Lower lobe of right lung (tissue), 2 donors: ENCODE data around the gene TOP3A. TPM values are rescaled to one million over a fixed set of nuclear protein-coding genes. Genes with fewer than 3 reads are reported as not detected.

Experiments used
- ATAC-seq, 2 donors: fragments of 200-7000 bp; cut with Tn5 transposase; one replicate each; pipeline ENCODE4 v1.9.1; 2020 to 2022; ENCODE audit warnings: mild to moderate bottlenecking in 2 of 2, moderate library complexity in 2 of 2
- DNase-seq: peaks from one replicate; pipeline ENCODE4 v3.0.0-alpha.2; 2020
- H3K27ac ChIP-seq: fragments of 200-600 bp; one replicate; pipeline ENCODE4 v1.8.0; 2022
- H3K27me3 ChIP-seq: fragments of 200-600 bp; one replicate; pipeline ENCODE4 v1.8.0; 2022; ENCODE audit warnings: low read depth
- H3K36me3 ChIP-seq: fragments of 200-600 bp; one replicate; pipeline ENCODE4 v1.8.0; 2022; ENCODE audit warnings: mild to moderate bottlenecking
- H3K4me1 ChIP-seq: fragments of 200-600 bp; one replicate; pipeline ENCODE4 v1.8.0; 2022
- H3K4me3 ChIP-seq: fragments of 200-600 bp; one replicate; pipeline ENCODE4 v1.8.0; 2022; ENCODE audit warnings: mild to moderate bottlenecking
- H3K9me3 ChIP-seq: fragments of 200-600 bp; one replicate; pipeline ENCODE4 v1.8.0; 2022
- CTCF ChIP-seq: fragments of 200-600 bp; IDR thresholded peaks from one replicate; pipeline ENCODE4 v1.8.0; 2022; ENCODE audit warnings: antibody characterized with exemption, mild to moderate bottlenecking
- intact Hi-C: fragments of 100-400 bp; cut with DNase I; formaldehyde crosslinking; loops from one replicate; pipeline ENCODE4 v1.11.0; 2022
- total RNA-seq: library from RNA; stranded (reverse); fragmentation: NEBNext Ultra II Directional; extraction: Animal tissue kit (Norgen Biotek cat#: 25700); gene quantifications from one replicate; pipeline ENCODE4 v1.2.1, GENCODE V29; 2021
- donor health status: DM: no; HTN: yes; CAD: no; lungs with severe emphysema.

Gene TOP3A
- total RNA-seq, 1 donor from 2014 or later = 31.2 TPM

- DNase-seq (no peak), ATAC-seq (no peak)
- H3K36me3 ChIP-seq = peaks cover 7% of the 10 kb centered on the region
- intact Hi-C loops = no loop called here
- H3K4me1 ChIP-seq = peaks cover 12% of the 10 kb centered on the region
- no peak overlapping the region for H3K27ac ChIP-seq
- no peak overlapping the region for H3K4me3 ChIP-seq
- no peaks in the 10 kb centered on the region for H3K27me3 ChIP-seq
- no peaks in the 10 kb centered on the region for H3K9me3 ChIP-seq
- no peak for TF ChIP-seq CTCF
Observed at GRCh38 chr17:18228176-18228682, 86.6 kb downstream of the TOP3A start.

- no peaks in the 10 kb centered on the region for H3K27me3 ChIP-seq
- peaks cover 12% of the 10 kb centered on the region for H3K4me1 ChIP-seq
- peaks cover 4% of the 10 kb centered on the region for H3K36me3 ChIP-seq
- intact Hi-C loops = no loop called here
- no peak for TF ChIP-seq CTCF
- H3K9me3 ChIP-seq = no peaks in the 10 kb centered on the region
- DNase-seq (no peak), ATAC-seq (no peak)
- H3K4me3 ChIP-seq = no peak overlapping the region
- no peak overlapping the region for H3K27ac ChIP-seq
Observed at GRCh38 chr17:18227635-18228034, 87.2 kb downstream of the TOP3A start.

GRCh38 chr17:18226284-18226945 is 88.4 kb downstream of the TOP3A start:
- no peak for TF ChIP-seq CTCF
- no peak for DNase-seq
- Histone ChIP-seq H3K36me3 (no peaks in the 10 kb centered on the region), H3K9me3 (no peaks in the 10 kb centered on the region), H3K27ac (peak overlapping the region; percentile 56), H3K4me3 (peak overlapping the region; percentile 69), H3K4me1 (peaks cover 12% of the 10 kb centered on the region), H3K27me3 (no peaks in the 10 kb centered on the region)
- no peak for ATAC-seq
- intact Hi-C loops = no loop called here

- peak overlapping the region; percentile 56 for H3K27ac ChIP-seq
- intact Hi-C loops = no loop called here
- H3K36me3 ChIP-seq = no peaks in the 10 kb centered on the region
- peak overlapping the region; percentile 69 for H3K4me3 ChIP-seq
- H3K9me3 ChIP-seq = no peaks in the 10 kb centered on the region
- TF ChIP-seq CTCF = no peak
- ATAC-seq (peak; percentile 0 to 28), DNase-seq (no peak)
- H3K27me3 ChIP-seq = no peaks in the 10 kb centered on the region
- peaks cover 12% of the 10 kb centered on the region for H3K4me1 ChIP-seq
Observed at GRCh38 chr17:18225642-18226283, 89.0 kb downstream of the TOP3A start.

GRCh38 chr17:18225121-18225641 is 89.6 kb downstream of the TOP3A start, which contains the start of gene LLGL1:
Gene LLGL1 (plus strand): TSS chr17:18225635. CDS start chr17:18225683, 48 bp downstream.
- peak within 1 kb of the TSS; percentile 56 for H3K27ac ChIP-seq
- TF ChIP-seq CTCF = no peak
- ATAC-seq = peak; percentile 98 to 99

More at GRCh38 chr17:18225121-18225641, 89.6 kb downstream of the TOP3A start, which contains the start of gene LLGL1:
- Histone ChIP-seq H3K27me3 (no peaks in the 10 kb centered on the region), H3K36me3 (no peaks in the 10 kb centered on the region), H3K4me3 (peak within 1 kb of the TSS; percentile 69), H3K4me1 (peaks cover 12% of the 10 kb centered on the region), H3K9me3 (no peaks in the 10 kb centered on the region)
- peak; percentile 98 for DNase-seq
- intact Hi-C loops = no loop called here
